Adipocyte (in vitro differentiated cells): ENCODE data around the gene UBB.
"Not testable (repeated sequence)": the region's sequence is repeated elsewhere in the genome, so short reads cannot be mapped to it uniquely, and the experiment has no call there.

Experiments used
- DNase-seq: peaks from one replicate; pipeline ENCODE4 v3.0.0-alpha.2; 2015; ENCODE audit warnings: low read depth
- H3K27me3 ChIP-seq: replicated peaks from 2 replicates; pipeline ENCODE4 v1.7.0; 2013; ENCODE audit warnings: mild to moderate bottlenecking, low read length, moderate library complexity; ENCODE audit not compliant: control insufficient read depth, insufficient read depth
- H3K36me3 ChIP-seq: 2 replicates; pipeline ENCODE4 v1.7.0; 2013; ENCODE audit warnings: low read length, mild to moderate bottlenecking, moderate library complexity; ENCODE audit not compliant: control insufficient read depth, insufficient read depth, severe bottlenecking
- H3K4me1 ChIP-seq: 2 replicates; pipeline ENCODE4 v1.7.0; 2013; ENCODE audit warnings: mild to moderate bottlenecking, low read length, moderate library complexity; ENCODE audit not compliant: control insufficient read depth, insufficient read depth
- H3K4me3 ChIP-seq: 2 replicates; pipeline ENCODE4 v1.7.0; 2013; ENCODE audit warnings: mild to moderate bottlenecking, low read length, moderate library complexity
- H3K9ac ChIP-seq: 2 replicates; pipeline ENCODE4 v1.7.0; 2013; ENCODE audit warnings: mild to moderate bottlenecking, low read length, moderate library complexity
- H3K9me3 ChIP-seq: 2 replicates; pipeline ENCODE4 v1.7.0; 2013; ENCODE audit warnings: mild to moderate bottlenecking, low read length, moderate library complexity; ENCODE audit not compliant: control insufficient read depth

Gene UBB

DNA sequence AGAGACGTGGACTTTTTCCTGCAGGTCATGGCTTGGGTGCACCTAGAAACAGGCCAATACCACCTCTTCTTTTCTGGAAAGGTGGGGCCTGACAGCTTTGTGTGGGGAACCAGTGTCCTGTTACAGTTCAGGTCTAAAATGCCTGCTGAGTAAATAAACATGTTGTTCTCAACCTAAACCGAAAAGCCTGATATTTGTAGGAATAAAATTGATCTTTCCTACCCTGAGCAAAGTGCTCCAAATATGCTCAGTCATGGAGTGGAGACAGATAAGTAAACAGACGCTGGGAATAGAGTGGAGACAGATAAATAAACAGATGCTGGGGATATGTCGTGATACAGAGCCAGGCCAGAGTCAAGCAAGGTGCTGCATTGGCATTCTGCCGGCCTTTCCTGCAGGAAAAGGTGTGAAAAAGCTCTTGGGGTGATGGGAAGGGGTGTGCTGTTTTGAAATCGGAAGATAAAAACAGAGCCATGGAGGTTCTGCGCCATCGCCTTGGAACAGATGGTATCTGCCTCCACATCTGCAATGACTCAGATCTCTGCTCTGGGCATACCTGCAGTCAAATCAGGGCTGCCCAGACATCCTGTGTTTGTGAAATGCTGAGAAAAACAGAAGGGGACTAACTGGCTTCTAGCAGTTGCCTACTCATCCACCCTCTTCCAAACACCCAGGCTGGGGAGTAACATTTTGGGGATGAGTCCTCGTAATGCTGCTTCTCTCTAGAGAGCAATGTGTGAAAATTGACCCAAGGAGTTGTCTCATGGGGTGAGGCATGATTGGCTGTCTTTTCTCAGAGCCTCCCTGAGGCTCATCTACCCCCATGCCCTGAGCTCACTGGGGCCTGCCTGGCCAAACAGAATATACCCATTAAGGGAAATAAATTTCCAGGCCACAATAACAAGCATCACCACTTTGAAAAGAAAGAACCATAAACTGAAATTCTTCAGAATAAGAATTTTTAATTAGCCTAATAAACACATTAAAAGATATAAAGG is 17.7 kb downstream of the UBB start:
- H3K27me3 ChIP-seq, result no peaks in the 10 kb centered on the region
- H3K4me3 ChIP-seq, result no peak overlapping the region
- no peak for DNase-seq
- H3K4me1 ChIP-seq, result no peaks in the 10 kb centered on the region
- H3K36me3 ChIP-seq, result no peaks in the 10 kb centered on the region
- H3K9ac ChIP-seq, result no peak overlapping the region
- H3K9me3 ChIP-seq, result no peaks in the 10 kb centered on the region

DNA sequence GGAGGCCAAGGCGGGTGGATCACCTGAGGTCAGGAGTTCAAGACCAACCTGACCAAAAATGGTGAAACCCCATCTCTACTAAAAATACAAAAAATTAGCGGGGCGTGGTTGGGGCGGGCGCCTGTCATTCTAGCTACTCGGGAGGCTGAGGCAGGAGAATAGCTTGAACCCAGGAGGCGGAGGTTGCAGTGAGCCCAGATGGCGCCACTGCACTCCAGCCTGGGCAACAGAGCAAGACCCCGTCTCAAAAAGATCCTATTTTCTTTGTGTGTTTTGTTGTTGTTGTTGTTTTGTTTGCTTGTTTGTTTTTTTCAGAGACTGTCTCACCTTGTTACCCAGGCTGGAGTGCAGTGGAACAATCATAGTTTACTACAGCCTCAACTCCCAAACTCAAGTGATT is 23.0 kb downstream of the UBB start:
- H3K9me3 ChIP-seq, H3K9ac ChIP-seq, H3K36me3 ChIP-seq, H3K4me3 ChIP-seq, DNase-seq, H3K27me3 ChIP-seq, H3K4me1 ChIP-seq: not testable (repeated sequence)

DNA sequence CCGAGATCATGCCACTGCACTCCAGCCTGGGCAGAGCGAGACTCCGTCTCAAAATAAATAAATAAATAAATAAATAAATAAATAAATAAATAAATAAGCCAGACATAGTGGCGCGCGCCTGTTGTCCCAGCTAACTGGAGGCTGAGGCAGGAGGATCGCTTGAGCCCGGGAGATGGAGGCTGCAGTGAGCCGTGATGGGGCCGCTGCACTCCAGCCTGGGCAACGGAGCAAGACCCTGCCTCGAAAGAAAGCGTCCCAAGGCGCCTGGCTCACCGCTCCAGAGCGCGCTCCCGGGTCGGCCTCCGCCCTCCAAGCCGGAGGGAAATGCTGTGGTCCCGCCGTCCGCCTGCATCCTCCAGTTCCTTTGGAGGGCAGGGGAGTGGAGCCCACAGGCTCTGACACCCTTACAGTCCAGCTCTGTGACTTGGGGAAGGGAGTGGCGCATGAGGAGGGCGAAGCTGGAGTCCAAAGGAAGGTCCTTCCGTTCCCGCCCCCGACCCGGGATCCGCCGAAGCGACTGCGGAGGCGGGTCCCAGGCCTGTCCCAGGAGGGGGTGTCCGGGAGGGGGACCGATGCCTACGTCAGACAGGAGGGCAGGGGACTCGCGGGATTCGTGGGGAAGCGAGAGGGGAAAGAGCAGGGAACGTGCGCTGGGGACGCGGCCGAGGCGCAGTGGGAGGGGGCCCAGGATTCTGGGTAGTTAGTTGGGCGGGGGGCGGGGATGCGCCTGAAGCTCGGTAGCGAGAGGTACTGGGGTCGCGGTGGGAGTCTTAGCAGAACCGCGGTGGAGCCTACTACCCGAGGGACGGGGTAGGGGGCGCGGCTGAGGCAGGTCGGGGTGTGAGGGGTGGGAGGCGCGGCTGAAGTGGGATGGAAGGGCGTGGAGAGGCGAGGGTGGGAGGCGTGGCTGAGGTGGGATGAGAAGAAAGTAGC is 26.1 kb downstream of the UBB start:
- peak; percentile 52 for DNase-seq
- Histone ChIP-seq H3K9ac (peak overlapping the region; percentile 70), H3K4me1 (peaks cover 8% of the 10 kb centered on the region), H3K27me3 (no peaks in the 10 kb centered on the region), H3K9me3 (no peaks in the 10 kb centered on the region), H3K36me3 (no peaks in the 10 kb centered on the region), H3K4me3 (peak overlapping the region; percentile 79)

DNA sequence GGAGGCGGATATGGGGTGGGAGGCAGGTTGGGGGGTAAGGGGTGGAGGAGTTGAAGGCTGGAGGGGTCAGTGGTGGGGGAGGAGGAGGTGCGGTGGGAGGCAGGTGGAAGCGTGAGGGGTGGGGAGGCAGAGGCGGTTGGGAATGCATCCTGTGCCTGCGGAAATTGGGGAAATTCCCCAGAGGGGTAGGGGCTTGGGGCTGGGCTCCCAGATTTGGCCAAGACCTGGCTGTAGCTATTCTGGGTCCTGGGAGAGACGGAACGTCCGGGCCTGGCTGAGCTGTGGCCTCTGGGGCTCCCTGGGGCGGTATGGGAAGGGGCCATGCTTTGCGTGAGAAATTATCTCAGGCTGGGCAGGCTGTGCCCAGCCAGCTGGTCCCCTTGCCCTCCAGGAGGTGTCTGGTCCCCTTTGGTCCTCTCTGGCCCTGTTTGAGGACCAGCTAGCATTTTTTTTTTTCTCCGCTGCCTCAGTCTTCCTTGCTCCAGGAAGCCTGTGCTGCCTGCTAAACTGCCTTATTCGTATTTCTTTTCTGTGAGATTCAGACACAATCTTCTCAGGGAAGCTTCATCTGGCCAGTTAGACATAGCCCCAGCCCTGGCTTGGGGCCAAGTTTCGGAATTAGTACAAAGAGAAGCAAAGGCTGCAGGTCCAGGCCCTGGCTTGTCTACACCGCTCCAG is 27.2 kb downstream of the UBB start:
- Histone ChIP-seq H3K4me3 (no peak overlapping the region), H3K27me3 (no peaks in the 10 kb centered on the region), H3K9ac (no peak overlapping the region), H3K9me3 (no peaks in the 10 kb centered on the region), H3K36me3 (no peaks in the 10 kb centered on the region), H3K4me1 (peaks cover 8% of the 10 kb centered on the region)
- peak; percentile 64 for DNase-seq

DNA sequence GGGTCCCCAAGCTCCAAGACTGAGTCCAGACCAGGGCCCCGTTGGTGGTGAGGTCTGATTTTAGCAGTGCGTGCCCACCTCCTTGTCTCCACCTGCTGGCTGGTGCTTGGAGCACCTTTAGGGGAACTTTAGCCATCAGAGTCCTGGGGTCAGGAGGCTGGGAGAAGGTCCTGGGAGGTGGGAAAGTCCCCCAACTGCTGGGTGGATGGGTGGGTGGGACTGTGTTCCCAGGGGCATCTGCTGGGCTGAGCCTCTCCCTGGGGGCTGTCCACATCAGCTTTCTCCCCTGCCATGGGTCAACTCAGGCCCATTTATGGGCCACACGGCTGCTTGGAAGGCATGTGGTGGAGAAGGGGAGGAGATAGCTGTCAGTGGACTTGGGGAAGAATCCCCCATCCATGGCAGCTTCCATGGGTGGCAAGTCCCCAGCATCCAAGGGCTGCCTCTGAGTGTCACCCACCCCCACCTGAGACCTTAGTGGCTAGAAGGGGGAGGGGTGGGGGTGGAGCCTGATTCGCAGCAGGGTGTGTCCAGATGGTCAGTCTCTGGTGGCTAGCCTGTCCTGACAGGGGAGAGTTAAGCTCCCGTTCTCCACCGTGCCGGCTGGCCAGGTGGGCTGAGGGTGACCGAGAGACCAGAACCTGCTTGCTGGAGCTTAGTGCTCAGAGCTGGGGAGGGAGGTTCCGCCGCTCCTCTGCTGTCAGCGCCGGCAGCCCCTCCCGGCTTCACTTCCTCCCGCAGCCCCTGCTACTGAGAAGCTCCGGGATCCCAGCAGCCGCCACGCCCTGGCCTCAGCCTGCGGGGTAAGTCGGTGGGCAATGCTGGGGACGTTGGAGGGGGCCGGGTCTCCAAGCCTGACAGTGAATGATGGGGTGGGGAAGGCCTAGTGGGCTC is 34.4 kb downstream of the UBB start, which contains the start of gene TRPV2:
Gene TRPV2 (plus strand): TSS at position 541 of the 894 bp plus-strand sequence. CDS start 2,098 bp downstream, outside the sequence.
- Histone ChIP-seq H3K9me3 (no peaks in the 10 kb centered on the region), H3K36me3 (no peaks in the 10 kb centered on the region), H3K4me1 (peaks cover 34% of the 10 kb centered on the region), H3K4me3 (peak within 1 kb of the TSS; percentile 81), H3K27me3 (no peaks in the 10 kb centered on the region), H3K9ac (peak within 1 kb of the TSS; percentile 89)
- DNase-seq, result no peak

DNA sequence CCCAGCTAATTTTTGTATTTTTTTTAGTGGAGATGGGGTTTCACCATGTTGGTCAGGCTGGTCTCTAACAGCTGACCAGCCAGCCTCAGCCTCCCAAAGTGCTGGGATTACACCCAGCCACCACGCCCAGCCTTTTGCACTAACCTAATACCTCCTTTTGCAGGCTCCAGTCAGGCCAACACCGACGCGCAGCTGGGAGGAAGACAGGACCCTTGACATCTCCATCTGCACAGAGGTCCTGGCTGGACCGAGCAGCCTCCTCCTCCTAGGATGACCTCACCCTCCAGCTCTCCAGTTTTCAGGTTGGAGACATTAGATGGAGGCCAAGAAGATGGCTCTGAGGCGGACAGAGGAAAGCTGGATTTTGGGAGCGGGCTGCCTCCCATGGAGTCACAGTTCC is 36.5 kb downstream of the UBB start:
- no peak for DNase-seq
- H3K9ac ChIP-seq, result no peak overlapping the region

GRCh38 chr17:16417896-16418684 is 37.2 kb downstream of the UBB start:
- no peaks in the 10 kb centered on the region for H3K27me3 ChIP-seq
- H3K9ac ChIP-seq, result no peak overlapping the region
- peak; percentile 12 for DNase-seq
- H3K4me1 ChIP-seq, result peaks cover 36% of the 10 kb centered on the region
- no peaks in the 10 kb centered on the region for H3K9me3 ChIP-seq
- H3K4me3 ChIP-seq, result no peak overlapping the region
- H3K36me3 ChIP-seq, result no peaks in the 10 kb centered on the region

More for the DNA sequence above, 36.5 kb downstream of the UBB start:
- Histone ChIP-seq H3K9me3 (no peaks in the 10 kb centered on the region), H3K4me3 (no peak overlapping the region), H3K4me1 (peaks cover 36% of the 10 kb centered on the region), H3K36me3 (no peaks in the 10 kb centered on the region), H3K27me3 (no peaks in the 10 kb centered on the region)

DNA sequence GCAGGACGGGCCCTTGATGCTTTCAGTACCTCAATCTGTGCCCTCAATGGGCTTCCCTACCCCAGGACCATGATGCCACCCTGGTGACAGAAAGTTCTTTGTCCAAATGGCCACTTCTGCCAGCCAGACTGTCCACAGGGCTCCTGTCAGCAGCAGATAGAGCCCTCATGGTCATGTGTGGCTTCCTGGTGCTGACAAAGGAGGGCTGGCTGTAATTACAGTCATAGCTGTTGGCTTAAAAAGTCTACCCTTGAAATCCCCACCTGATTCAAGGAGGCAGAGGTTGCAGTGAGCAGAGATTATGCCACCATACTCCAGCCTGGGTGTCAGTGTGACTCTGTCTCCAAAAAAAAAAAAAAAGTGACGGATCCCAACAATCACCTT is 37.8 kb downstream of the UBB start:
- Histone ChIP-seq H3K27me3 (no peaks in the 10 kb centered on the region), H3K9me3 (no peaks in the 10 kb centered on the region), H3K9ac (peak overlapping the region; percentile 52), H3K4me1 (peaks cover 36% of the 10 kb centered on the region), H3K4me3 (peak overlapping the region; percentile 48), H3K36me3 (peaks cover 4% of the 10 kb centered on the region)
- no peak for DNase-seq

DNA sequence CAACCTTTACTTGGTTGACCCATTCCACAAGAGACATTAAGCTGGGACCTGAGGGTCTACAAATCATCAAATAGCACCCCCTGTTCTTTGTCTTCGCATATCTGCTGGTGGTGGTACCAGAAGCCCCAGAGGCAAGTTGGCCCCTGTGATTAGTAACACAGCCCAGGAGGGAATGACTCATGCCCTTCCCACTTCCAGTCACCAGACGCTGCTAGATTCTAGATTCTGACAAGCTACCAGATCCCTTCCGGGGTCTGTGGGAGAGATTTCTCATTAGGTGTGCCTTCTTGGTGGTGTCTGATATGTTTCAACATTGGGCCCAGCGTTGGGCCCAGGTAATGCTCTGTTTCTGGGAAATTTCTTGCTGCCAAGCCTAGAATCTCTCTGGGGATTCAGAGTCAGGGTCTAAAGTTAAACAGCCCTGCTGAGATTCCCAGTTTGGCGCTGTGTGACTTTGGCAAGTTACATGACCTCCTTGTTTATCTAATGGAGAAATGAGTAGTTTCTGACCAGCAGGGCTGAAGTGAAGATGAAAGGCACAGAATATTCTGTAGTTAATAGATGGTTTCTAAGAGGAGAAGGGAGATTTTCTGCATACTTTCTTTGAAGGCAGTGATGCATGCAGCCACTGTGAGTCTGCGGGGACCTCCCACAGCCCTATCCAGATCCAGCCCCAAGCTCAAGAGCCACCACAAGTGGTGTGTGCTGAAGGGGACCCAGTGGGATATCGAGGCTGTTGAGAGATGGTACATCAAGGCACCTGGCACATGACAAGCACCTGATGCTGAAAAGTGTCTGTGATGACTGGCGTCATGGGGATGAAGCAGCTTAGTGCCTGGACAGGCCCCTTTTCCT is 38.4 kb downstream of the UBB start:
- H3K9me3 ChIP-seq, result no peaks in the 10 kb centered on the region
- H3K4me1 ChIP-seq, result peaks cover 36% of the 10 kb centered on the region

More for the DNA sequence above, 38.4 kb downstream of the UBB start:
- peak overlapping the region; percentile 48 for H3K4me3 ChIP-seq
- peak; percentile 76 for DNase-seq
- H3K36me3 ChIP-seq, result peaks cover 5% of the 10 kb centered on the region
- H3K9ac ChIP-seq, result peak overlapping the region; percentile 52
- no peaks in the 10 kb centered on the region for H3K27me3 ChIP-seq
